ENCODE data around the gene ABCD3.
"Not testable (repeated sequence)": the region's sequence is repeated elsewhere in the genome, so short reads cannot be mapped to it uniquely, and the experiment has no call there.

ABCD3 gene

GRCh38 chr1:94417978-94418663 is at the start of gene ABCD3:
Gene ABCD3, plus strand, starts transcription at chr1:94418389. Its CDS starts 90 bp downstream, at chr1:94418479.
- Histone ChIP-seq H3K9me3 (ENCODE audit: severe bottlenecking) (no peaks in the 10 kb centered on the region), H3K4me3 (ENCODE audit: low read depth, low read length) (peak within 1 kb of the TSS; percentile 75), H3K36me3 (peaks cover 4% of the 10 kb centered on the region; the same call in 1 of the 2 replicates), H3K27ac (peak within 1 kb of the TSS; percentile 94), H3K27me3 (ENCODE audit: insufficient read depth, low read depth, severe bottlenecking) (no peaks in the 10 kb centered on the region)
- DNase-seq = peak; percentile 98
- TF ChIP-seq CTCF (IDR thresholded peaks at IDR 0.05; ENCODE audit: low read depth, low read length) = no peak

GRCh38 chr1:94372771-94373170 is 45.4 kb upstream of the ABCD3 start:
- not testable (repeated sequence) for H3K27me3 ChIP-seq (ENCODE audit: insufficient read depth, low read depth, severe bottlenecking); H3K27ac ChIP-seq; H3K36me3 ChIP-seq; DNase-seq; H3K4me3 ChIP-seq (ENCODE audit: low read depth, low read length); H3K9me3 ChIP-seq (ENCODE audit: severe bottlenecking)

DNA sequence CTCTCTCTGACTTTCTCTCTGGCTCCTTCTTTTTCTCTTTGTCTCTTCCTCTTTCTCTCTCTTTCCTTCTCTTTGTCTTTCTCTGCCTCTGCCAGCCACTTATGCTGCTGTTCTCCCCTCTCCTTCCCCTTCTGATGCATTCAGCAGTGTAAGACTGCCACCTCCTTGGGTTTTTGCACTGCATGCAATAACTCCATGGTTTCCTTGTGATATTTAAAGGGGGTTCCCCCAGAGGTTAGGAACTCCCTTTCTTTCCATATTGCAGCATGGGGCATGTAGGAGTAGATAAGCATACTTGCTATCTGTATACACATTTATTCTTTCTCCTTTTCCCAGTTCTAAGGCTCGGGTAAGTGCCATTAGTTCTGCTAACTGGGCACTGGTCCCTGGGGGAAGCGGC is 44.9 kb upstream of the ABCD3 start:
- H3K27me3 ChIP-seq (ENCODE audit: insufficient read depth, low read depth, severe bottlenecking); H3K27ac ChIP-seq; H3K4me3 ChIP-seq (ENCODE audit: low read depth, low read length); H3K9me3 ChIP-seq (ENCODE audit: severe bottlenecking); DNase-seq; H3K36me3 ChIP-seq: not testable (repeated sequence)

- H3K27ac ChIP-seq; H3K4me3 ChIP-seq (ENCODE audit: low read depth, low read length); H3K36me3 ChIP-seq; H3K27me3 ChIP-seq (ENCODE audit: insufficient read depth, low read depth, severe bottlenecking); H3K9me3 ChIP-seq (ENCODE audit: severe bottlenecking); DNase-seq: not testable (repeated sequence)
Measured at GRCh38 chr1:94375666-94376065, 42.5 kb upstream of the ABCD3 start.

GRCh38 chr1:94378493-94378892 is 39.7 kb upstream of the ABCD3 start:
- not testable (repeated sequence) for H3K36me3 ChIP-seq, DNase-seq

DNA sequence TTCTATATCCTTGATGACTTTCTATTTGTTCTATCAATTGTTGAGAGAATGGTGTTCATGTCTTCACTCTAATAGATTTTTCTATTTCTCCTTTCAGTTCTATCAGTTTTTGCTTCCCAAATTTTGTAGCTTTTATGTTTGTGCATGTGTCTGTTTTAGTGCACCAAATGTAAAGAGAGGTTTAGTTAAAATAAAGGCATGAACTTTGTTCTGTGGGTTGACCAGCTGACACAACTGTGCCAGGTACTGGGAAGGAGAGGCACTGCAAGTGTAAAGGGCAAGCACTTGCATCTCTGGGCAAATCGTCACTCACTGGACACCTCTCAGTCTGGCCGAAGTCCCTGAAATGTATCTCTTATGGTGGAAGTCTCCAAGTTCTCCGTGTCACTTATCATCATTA is 38.6 kb upstream of the ABCD3 start:
- Histone ChIP-seq H3K27ac (no peak overlapping the region), H3K4me3 (ENCODE audit: low read depth, low read length) (no peak overlapping the region), H3K36me3 (no peaks in the 10 kb centered on the region), H3K9me3 (ENCODE audit: severe bottlenecking) (no peaks in the 10 kb centered on the region), H3K27me3 (ENCODE audit: insufficient read depth, low read depth, severe bottlenecking) (no peaks in the 10 kb centered on the region)
- DNase-seq = no peak
- no peak for TF ChIP-seq CTCF (IDR thresholded peaks at IDR 0.05; ENCODE audit: low read depth, low read length)

More at GRCh38 chr1:94378493-94378892, 39.7 kb upstream of the ABCD3 start:
- not testable (repeated sequence) for H3K9me3 ChIP-seq (ENCODE audit: severe bottlenecking); H3K27ac ChIP-seq; H3K27me3 ChIP-seq (ENCODE audit: insufficient read depth, low read depth, severe bottlenecking); H3K4me3 ChIP-seq (ENCODE audit: low read depth, low read length)

- DNase-seq = no peak
- Histone ChIP-seq H3K27ac (no peak overlapping the region), H3K4me3 (ENCODE audit: low read depth, low read length) (no peak overlapping the region), H3K9me3 (ENCODE audit: severe bottlenecking) (no peaks in the 10 kb centered on the region), H3K27me3 (ENCODE audit: insufficient read depth, low read depth, severe bottlenecking) (no peaks in the 10 kb centered on the region), H3K36me3 (no peaks in the 10 kb centered on the region)
- no peak for TF ChIP-seq CTCF (IDR thresholded peaks at IDR 0.05; ENCODE audit: low read depth, low read length)
Measured at GRCh38 chr1:94382201-94382600, 36.0 kb upstream of the ABCD3 start.

- TF ChIP-seq CTCF (IDR thresholded peaks at IDR 0.05; ENCODE audit: low read depth, low read length) = no peak
- Histone ChIP-seq H3K4me3 (ENCODE audit: low read depth, low read length) (no peak overlapping the region), H3K36me3 (no peaks in the 10 kb centered on the region), H3K9me3 (ENCODE audit: severe bottlenecking) (no peaks in the 10 kb centered on the region), H3K27ac (no peak overlapping the region), H3K27me3 (ENCODE audit: insufficient read depth, low read depth, severe bottlenecking) (no peaks in the 10 kb centered on the region)
- no peak for DNase-seq
Measured at GRCh38 chr1:94383966-94384408, 34.2 kb upstream of the ABCD3 start.

Data from WERI-Rb-1 (cell line).